ENCODE results near the gene CSPG4. TPM values are rescaled to one million over a fixed set of nuclear protein-coding genes. Genes with fewer than 3 reads are reported as not detected.

Gene CSPG4
- total and polyA plus RNA-seq, 9 of the 15 experiments (the other 6 are each of a cell fraction or from before 2014, with no cell fraction given): under 0.01 to 0.07 (median 0.04) TPM; not detected in 5

- TF ChIP-seq VEZF1 (CRISPR knock-in tag; IDR thresholded peaks at IDR 0.05) (peak; percentile 62; the same call in 1 of the 2 replicates), RREB1 (CRISPR knock-in tag; IDR thresholded peaks at IDR 0.05) (0 out of 2 replicates have a peak, but pooled peaks have one; percentile 47), ZNF436 (CRISPR knock-in tag; IDR thresholded peaks at IDR 0.05) (no peak), RAD21 (CRISPR knock-in tag; conservative IDR thresholded peaks at IDR 0.05 in 1 of 2, IDR thresholded peaks at IDR 0.05 in 1 of 2) (peak; percentile 63 to 77), ZNF766 (CRISPR knock-in tag; conservative IDR thresholded peaks at IDR 0.05) (no peak; the same call in 1 of the 2 replicates), DMBX1 (CRISPR knock-in tag; IDR thresholded peaks at IDR 0.05; ENCODE audit: borderline replicate concordance) (peak; percentile 71; the same call in 1 of the 2 replicates), ARID2 (IDR thresholded peaks at IDR 0.05) (0 out of 2 replicates have a peak, but pooled peaks have one; percentile 43), GATAD2A (IDR thresholded peaks at IDR 0.05) (no peak), ZNF699 (CRISPR knock-in tag; IDR thresholded peaks at IDR 0.05; ENCODE audit: insufficient replicate concordance) (no peak), BRF2 (IDR thresholded peaks at IDR 0.05; ENCODE audit: borderline replicate concordance, insufficient read depth, insufficient read length) (no peak), TEAD1 (CRISPR knock-in tag; IDR thresholded peaks at IDR 0.05) (0 out of 4 replicates have a peak, but pooled peaks of 1 of the 2 experiments have one; percentile 17), FOSL1 (tag; conservative IDR thresholded peaks at IDR 0.05) (peak; percentile 46)
- TF ChIP-seq, protein P1, sequence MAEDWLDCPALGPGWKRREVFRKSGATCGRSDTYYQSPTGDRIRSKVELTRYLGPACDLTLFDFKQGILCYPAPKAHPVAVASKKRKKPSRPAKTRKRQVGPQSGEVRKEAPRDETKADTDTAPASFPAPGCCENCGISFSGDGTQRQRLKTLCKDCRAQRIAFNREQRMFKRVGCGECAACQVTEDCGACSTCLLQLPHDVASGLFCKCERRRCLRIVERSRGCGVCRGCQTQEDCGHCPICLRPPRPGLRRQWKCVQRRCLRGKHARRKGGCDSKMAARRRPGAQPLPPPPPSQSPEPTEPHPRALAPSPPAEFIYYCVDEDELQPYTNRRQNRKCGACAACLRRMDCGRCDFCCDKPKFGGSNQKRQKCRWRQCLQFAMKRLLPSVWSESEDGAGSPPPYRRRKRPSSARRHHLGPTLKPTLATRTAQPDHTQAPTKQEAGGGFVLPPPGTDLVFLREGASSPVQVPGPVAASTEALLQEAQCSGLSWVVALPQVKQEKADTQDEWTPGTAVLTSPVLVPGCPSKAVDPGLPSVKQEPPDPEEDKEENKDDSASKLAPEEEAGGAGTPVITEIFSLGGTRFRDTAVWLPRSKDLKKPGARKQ (CRISPR knock-in tag; IDR thresholded peaks at IDR 0.05): no peak
- TF ChIP-seq, protein P2, sequence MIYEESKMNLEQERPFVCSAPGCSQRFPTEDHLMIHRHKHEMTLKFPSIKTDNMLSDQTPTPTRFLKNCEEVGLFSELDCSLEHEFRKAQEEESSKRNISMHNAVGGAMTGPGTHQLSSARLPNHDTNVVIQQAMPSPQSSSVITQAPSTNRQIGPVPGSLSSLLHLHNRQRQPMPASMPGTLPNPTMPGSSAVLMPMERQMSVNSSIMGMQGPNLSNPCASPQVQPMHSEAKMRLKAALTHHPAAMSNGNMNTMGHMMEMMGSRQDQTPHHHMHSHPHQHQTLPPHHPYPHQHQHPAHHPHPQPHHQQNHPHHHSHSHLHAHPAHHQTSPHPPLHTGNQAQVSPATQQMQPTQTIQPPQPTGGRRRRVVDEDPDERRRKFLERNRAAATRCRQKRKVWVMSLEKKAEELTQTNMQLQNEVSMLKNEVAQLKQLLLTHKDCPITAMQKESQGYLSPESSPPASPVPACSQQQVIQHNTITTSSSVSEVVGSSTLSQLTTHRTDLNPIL (CRISPR knock-in tag; IDR thresholded peaks at IDR 0.05): 0 out of 2 replicates have a peak, but pooled peaks have one; percentile 46
These were observed 72.0 kb downstream of the CSPG4 start (continued) for GRCh38 chr15:75640483-75641178.
